Measurements from ENCODE around the gene KRT4.

DNA sequence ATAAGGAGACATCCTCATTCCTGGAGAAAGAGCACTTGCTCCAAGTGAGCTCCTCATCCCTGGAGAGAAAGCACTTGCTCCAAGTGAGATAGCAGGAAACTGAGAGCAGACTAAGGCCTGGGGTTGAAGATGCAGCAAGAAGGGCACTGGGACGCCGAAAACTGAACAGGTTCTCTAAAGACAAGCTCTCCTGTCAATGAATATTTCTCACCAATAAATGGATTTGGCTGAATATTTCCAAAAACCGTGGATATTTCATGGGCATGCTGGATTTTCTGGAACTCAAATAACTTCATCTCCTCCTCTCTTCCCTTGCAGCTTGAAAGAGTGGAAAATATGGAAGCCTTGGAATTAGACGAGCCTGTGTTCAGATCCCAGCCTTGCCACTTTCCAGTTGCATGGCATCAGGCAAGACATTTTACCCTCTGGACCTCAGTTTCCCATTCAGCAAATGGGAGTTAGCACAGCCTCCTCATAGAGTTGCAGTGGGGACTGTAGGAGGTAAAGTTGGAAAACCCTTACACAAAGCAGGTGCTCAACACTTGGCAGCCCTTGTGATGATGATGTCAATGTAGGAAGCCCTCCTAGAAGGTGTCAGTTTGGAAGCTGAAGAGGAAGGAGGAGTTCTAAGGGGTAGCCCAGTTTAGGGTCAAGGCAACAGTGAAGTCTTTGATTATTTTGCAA is 32.4 kb downstream of the KRT4 start:
- no peak for TF ChIP-seq EP300 (IDR thresholded peaks at IDR 0.05; ENCODE audit: borderline replicate concordance)
- TF ChIP-seq RAD21 (IDR thresholded peaks at IDR 0.05; ENCODE audit: low read depth), result no peak
- no peak for TF ChIP-seq TAF1 (IDR thresholded peaks at IDR 0.05; ENCODE audit: low read depth)
- TF ChIP-seq CREB1 (IDR thresholded peaks at IDR 0.05; ENCODE audit: low read depth), result no peak
- no peak for TF ChIP-seq CEBPB (IDR thresholded peaks at IDR 0.05)
- TF ChIP-seq, protein P1, sequence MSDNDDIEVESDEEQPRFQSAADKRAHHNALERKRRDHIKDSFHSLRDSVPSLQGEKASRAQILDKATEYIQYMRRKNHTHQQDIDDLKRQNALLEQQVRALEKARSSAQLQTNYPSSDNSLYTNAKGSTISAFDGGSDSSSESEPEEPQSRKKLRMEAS (IDR thresholded peaks at IDR 0.05), result no peak
- TF ChIP-seq FOXM1 (IDR thresholded peaks at IDR 0.05; ENCODE audit: borderline replicate concordance, low read depth), result no peak
- TF ChIP-seq YY1 (IDR thresholded peaks at IDR 0.05; ENCODE audit: low read depth), result no peak

Data from Ishikawa (cell line).